ENCODE results near the gene CYTH4.

The CYTH4 gene

GRCh38 chr22:37338539-37339246 is 56.4 kb downstream of the CYTH4 start:
- no peak for TF ChIP-seq CTCF (conservative IDR thresholded peaks at IDR 0.05; ENCODE audit: low read depth)
- POLR2A ChIA-PET (ENCODE audit: low non-redundant PET): no interaction called here
- peak overlapping the region; percentile 80 for H3K27ac ChIP-seq
- CTCF ChIA-PET: no interaction called here
- DNase-seq (ENCODE audit: low spot score): no peak

GRCh38 chr22:37340331-37341262 is 58.3 kb downstream of the CYTH4 start:
- no peak for DNase-seq (ENCODE audit: low spot score)
- peak overlapping the region; percentile 2; the same call in 1 of the 2 replicates for H3K27ac ChIP-seq
- CTCF ChIA-PET: interaction anchor here (0.5 kb wide), 1 partner anchor 242 kb away, joined by 3 read pairs; no protein-coding TSS in a partner anchor
- TF ChIP-seq CTCF (conservative IDR thresholded peaks at IDR 0.05; ENCODE audit: low read depth): no peak
- POLR2A ChIA-PET (ENCODE audit: low non-redundant PET): no interaction called here

GRCh38 chr22:37342065-37342464 is 59.8 kb downstream of the CYTH4 start:
- no peak for DNase-seq (ENCODE audit: low spot score)
- no peak for TF ChIP-seq CTCF (conservative IDR thresholded peaks at IDR 0.05; ENCODE audit: low read depth)
- ChIA-PET CTCF (interaction anchor here (1.3 kb wide), 1 partner anchor 86 kb away, joined by 3 read pairs; no protein-coding TSS in a partner anchor), POLR2A (ENCODE audit: low non-redundant PET) (no interaction called here)
- H3K27ac ChIP-seq: no peak overlapping the region

- ChIA-PET CTCF (no interaction called here), POLR2A (ENCODE audit: low non-redundant PET) (interaction anchor here (0.9 kb wide), 1 partner anchor 43 kb away, joined by 3 read pairs; no protein-coding TSS in a partner anchor)
- no peak for DNase-seq (ENCODE audit: low spot score)
- H3K27ac ChIP-seq: no peak overlapping the region
- TF ChIP-seq CTCF (conservative IDR thresholded peaks at IDR 0.05; ENCODE audit: low read depth): no peak
These were observed 61.0 kb downstream of the CYTH4 start for GRCh38 chr22:37343348-37343747.

- ChIA-PET CTCF (no interaction called here), POLR2A (ENCODE audit: low non-redundant PET) (no interaction called here)
- DNase-seq (ENCODE audit: low spot score): no peak
- no peak for TF ChIP-seq CTCF (conservative IDR thresholded peaks at IDR 0.05; ENCODE audit: low read depth)
- H3K27ac ChIP-seq: no peak overlapping the region
These were observed 61.8 kb downstream of the CYTH4 start for GRCh38 chr22:37343863-37344734.

All from RWPE1 (cell line).